Measurements from ENCODE around the gene FBXO4. TPM values are rescaled to one million over a fixed set of nuclear protein-coding genes. Genes with fewer than 3 reads are reported as not detected.
"Not testable (repeated sequence)": the region's sequence is repeated elsewhere in the genome, so short reads cannot be mapped to it uniquely, and the experiment has no call there.

FBXO4 gene
- total RNA-seq, 4 donors from 2014 or later, result 8.7 to 16.4 (median 9.9) TPM

DNA sequence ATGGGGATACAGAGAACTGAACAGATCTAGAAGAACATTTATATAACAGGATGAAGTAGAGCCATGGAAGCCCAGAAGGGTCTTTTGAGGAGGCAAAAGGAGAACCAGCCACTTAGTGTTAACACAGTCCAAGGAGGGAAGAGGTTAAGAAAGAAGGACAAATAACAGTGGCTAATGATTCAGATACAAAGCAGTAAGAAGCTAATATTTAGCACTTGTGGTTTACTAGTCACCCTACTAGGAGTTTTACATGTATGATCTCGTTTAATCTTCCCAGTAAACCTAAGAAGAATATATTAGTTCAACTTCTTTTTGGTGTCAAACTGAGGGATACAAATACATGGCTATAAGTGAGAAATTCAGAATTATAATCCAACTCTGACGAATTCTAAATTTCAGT lies 7.7 kb downstream of the FBXO4 start:
- no peak for DNase-seq (ENCODE audit: low spot score in 2 of 2)
- TF ChIP-seq EP300 (IDR thresholded peaks at IDR 0.05) (no peak), POLR2A (IDR thresholded peaks at IDR 0.05) (no peak), POLR2AphosphoS5 (IDR thresholded peaks at IDR 0.05) (no peak)
- TF ChIP-seq, protein P1, sequence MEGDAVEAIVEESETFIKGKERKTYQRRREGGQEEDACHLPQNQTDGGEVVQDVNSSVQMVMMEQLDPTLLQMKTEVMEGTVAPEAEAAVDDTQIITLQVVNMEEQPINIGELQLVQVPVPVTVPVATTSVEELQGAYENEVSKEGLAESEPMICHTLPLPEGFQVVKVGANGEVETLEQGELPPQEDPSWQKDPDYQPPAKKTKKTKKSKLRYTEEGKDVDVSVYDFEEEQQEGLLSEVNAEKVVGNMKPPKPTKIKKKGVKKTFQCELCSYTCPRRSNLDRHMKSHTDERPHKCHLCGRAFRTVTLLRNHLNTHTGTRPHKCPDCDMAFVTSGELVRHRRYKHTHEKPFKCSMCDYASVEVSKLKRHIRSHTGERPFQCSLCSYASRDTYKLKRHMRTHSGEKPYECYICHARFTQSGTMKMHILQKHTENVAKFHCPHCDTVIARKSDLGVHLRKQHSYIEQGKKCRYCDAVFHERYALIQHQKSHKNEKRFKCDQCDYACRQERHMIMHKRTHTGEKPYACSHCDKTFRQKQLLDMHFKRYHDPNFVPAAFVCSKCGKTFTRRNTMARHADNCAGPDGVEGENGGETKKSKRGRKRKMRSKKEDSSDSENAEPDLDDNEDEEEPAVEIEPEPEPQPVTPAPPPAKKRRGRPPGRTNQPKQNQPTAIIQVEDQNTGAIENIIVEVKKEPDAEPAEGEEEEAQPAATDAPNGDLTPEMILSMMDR (IDR thresholded peaks at IDR 0.05), result no peak
- peaks cover 34% of the 10 kb centered on the region for H3K36me3 ChIP-seq
- no peaks in the 10 kb centered on the region for H3K9me3 ChIP-seq
- H3K27me3 ChIP-seq, result no peaks in the 10 kb centered on the region
- WGBS, result 90% methylated on average over 2 of the region's 2 CpGs
- no peak overlapping the region for H3K27ac ChIP-seq
- H3K4me3 ChIP-seq, result no peak overlapping the region
- H3K4me1 ChIP-seq, result no peaks in the 10 kb centered on the region

DNA sequence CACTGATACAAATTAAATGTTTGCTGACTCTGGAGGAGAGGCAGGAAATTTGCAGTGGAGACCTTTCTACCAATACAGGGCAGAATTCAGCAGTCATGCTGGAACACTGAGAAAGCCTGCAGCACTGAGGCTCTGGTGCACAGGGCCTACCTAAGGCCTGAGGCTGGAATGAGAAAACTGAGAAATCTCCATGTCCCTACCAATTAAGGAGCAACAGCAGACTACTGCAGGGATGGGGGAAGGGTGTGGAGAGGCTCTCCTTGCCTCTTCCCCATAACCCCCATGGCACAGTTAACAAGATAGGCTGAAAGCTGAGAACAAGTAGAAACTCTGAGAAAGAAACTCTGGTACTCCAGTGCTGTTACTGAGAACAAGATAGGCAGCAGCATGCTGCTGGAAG lies 10.5 kb downstream of the FBXO4 start:
- no peak for TF ChIP-seq POLR2AphosphoS5 (IDR thresholded peaks at IDR 0.05)
- TF ChIP-seq POLR2A (IDR thresholded peaks at IDR 0.05), result no peak
- TF ChIP-seq, protein P1 (IDR thresholded peaks at IDR 0.05), result no peak
- no peak for TF ChIP-seq EP300 (IDR thresholded peaks at IDR 0.05)
- Histone ChIP-seq H3K27ac (no peak overlapping the region), H3K36me3 (peaks cover 31% of the 10 kb centered on the region), H3K4me3 (no peak overlapping the region), H3K27me3 (no peaks in the 10 kb centered on the region), H3K9me3 (no peaks in the 10 kb centered on the region), H3K4me1 (no peaks in the 10 kb centered on the region)
- no peak for DNase-seq (ENCODE audit: low spot score in 2 of 2)

DNA sequence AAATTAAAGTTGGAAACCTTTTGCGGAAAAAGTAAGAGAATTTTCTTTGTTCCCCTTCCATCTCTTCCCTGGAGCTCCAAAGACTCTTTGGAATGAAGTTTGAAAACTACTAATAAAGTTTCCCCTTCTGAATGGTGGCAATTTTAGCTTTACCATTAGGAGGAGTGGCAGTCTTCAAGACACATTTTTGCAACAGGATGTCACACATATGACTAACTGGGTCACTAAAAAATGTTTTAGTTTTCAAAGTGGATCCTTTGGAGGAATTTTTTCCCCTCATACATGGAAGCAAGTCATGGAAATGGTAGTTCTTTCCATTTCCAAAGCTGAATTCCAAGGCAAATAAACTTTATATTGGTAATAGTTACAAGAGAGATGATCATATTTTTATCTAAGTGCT lies 15.6 kb downstream of the FBXO4 start:
- 97% methylated on average over 1 of the region's 1 CpG for WGBS
- Histone ChIP-seq H3K9me3 (no peaks in the 10 kb centered on the region), H3K4me3 (no peak overlapping the region), H3K36me3 (peaks cover 7% of the 10 kb centered on the region), H3K4me1 (no peaks in the 10 kb centered on the region), H3K27me3 (no peaks in the 10 kb centered on the region), H3K27ac (no peak overlapping the region)
- no peak for DNase-seq (ENCODE audit: low spot score in 2 of 2)
- TF ChIP-seq, protein P1 (IDR thresholded peaks at IDR 0.05), result no peak
- TF ChIP-seq EP300 (IDR thresholded peaks at IDR 0.05) (no peak), POLR2A (IDR thresholded peaks at IDR 0.05) (no peak), POLR2AphosphoS5 (IDR thresholded peaks at IDR 0.05) (no peak)

DNA sequence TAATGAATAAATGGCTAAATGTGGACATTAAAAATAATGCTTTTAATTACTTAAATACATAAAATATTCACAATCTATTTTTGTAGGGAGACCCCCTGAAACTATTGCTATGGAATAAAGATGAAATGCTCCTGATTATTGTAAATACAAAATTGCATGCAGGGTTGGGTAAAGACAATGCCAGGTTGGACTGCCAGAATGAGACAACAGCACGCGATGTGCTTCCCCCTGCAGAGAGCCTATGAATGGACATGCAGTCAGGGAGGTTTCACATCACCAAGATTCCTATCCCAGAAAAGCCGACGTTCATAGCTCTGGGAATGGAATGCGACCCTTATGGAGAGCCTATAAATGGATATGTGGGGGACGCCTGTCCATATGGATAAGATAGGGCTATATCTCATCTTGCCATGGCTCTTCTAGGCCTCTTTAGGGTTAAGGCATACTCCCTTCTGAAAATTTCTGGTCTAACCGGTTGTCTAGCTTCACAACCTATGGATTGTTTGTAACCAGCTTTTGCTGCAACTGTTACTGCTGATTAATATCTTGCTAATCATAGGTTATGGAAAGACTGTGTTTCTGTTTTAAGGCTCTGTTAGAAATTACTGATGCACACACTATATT lies 20.4 kb downstream of the FBXO4 start:
- WGBS, result 78% methylated on average over 7 of the region's 7 CpGs

DNA sequence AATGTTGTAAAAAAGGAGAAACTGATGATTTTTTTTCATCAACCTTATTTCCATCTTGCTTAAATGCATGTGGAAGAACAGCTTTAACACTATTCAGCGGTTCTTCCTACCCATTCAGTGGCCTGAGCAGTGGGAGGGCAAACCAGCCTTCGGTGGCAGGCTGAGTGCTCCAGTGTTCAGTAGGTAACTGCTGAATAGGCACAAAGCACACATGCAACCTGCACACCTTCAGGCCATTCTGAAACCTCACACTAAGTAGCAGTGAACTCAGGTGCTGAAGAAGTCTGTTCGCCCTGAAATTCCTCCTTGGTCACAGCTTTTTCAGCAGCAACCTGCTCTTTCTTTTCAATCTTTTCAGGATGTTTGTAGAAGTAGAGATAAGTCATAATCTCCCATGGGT lies 26.1 kb downstream of the FBXO4 start:
- H3K27ac ChIP-seq, result no peak overlapping the region
- no peaks in the 10 kb centered on the region for H3K9me3 ChIP-seq
- DNase-seq (ENCODE audit: low spot score in 2 of 2), result no peak
- no peaks in the 10 kb centered on the region for H3K4me1 ChIP-seq
- H3K4me3 ChIP-seq, result no peak overlapping the region
- H3K27me3 ChIP-seq, result no peaks in the 10 kb centered on the region
- WGBS, result 92% methylated on average over 3 of the region's 3 CpGs
- TF ChIP-seq POLR2A (IDR thresholded peaks at IDR 0.05) (no peak), EP300 (IDR thresholded peaks at IDR 0.05) (no peak), POLR2AphosphoS5 (IDR thresholded peaks at IDR 0.05) (no peak)
- H3K36me3 ChIP-seq, result no peaks in the 10 kb centered on the region

More for the DNA sequence above, 20.4 kb downstream of the FBXO4 start:
- H3K4me3 ChIP-seq; H3K4me1 ChIP-seq; H3K36me3 ChIP-seq; DNase-seq (ENCODE audit: low spot score in 2 of 2); H3K27me3 ChIP-seq; H3K27ac ChIP-seq; H3K9me3 ChIP-seq: not testable (repeated sequence)

DNA sequence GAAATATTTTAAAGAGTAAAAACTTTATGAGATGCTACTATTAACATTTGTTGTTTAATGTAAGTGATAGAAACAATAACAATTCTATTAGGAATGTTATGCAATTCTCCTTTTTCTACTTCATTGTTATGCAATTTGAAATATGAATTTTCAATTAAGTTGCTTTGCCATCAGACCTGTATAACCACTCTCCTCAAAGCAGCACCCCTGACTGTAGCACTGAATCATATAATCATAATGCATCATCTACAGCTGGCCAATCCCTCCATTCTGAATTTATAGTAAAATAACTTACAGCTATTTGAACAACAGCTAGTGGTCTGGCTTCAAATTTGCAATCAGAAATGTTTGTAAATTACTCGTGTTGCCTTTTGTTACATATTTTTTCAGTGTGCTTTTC lies 29.2 kb downstream of the FBXO4 start:
- WGBS, result 79% methylated on average over 1 of the region's 1 CpG

More for the DNA sequence above, 29.2 kb downstream of the FBXO4 start:
- Histone ChIP-seq H3K27ac (no peak overlapping the region), H3K36me3 (no peaks in the 10 kb centered on the region), H3K4me1 (no peaks in the 10 kb centered on the region), H3K4me3 (no peak overlapping the region), H3K27me3 (no peaks in the 10 kb centered on the region), H3K9me3 (peaks cover 3% of the 10 kb centered on the region)
- DNase-seq (ENCODE audit: low spot score in 2 of 2), result no peak
- TF ChIP-seq POLR2AphosphoS5 (IDR thresholded peaks at IDR 0.05) (no peak), POLR2A (IDR thresholded peaks at IDR 0.05) (no peak), EP300 (IDR thresholded peaks at IDR 0.05) (no peak)
- TF ChIP-seq, protein P1 (IDR thresholded peaks at IDR 0.05), result no peak

Data from suprapubic skin (tissue), 4 donors.